Mesendoderm (in vitro differentiated cells): ENCODE results near the gene NTRK3.

Source experiments
- DNase-seq: peaks from one replicate; pipeline ENCODE4 v3.0.0; 2013
- H2AK5ac ChIP-seq: 2 replicates; pipeline ENCODE4 v1.6.1; 2013; ENCODE audit warnings: low read length, inconsistent platforms
- H2BK120ac ChIP-seq: 2 replicates; pipeline ENCODE4 v1.6.1; 2013; ENCODE audit warnings: low read depth, mild to moderate bottlenecking, low read length, moderate library complexity, mixed read lengths
- H2BK15ac ChIP-seq: replicated peaks from 2 replicates; pipeline ENCODE4 v1.6.1; 2013; ENCODE audit warnings: low read depth, mild to moderate bottlenecking, moderate library complexity
- H2BK5ac ChIP-seq: 2 replicates; pipeline ENCODE4 v1.6.1; 2013; ENCODE audit warnings: low read length, inconsistent platforms
- H3K18ac ChIP-seq: 2 replicates; pipeline ENCODE4 v1.6.1; 2013; ENCODE audit warnings: mild to moderate bottlenecking, low read length, mixed read lengths
- H3K23ac ChIP-seq: one replicate; pipeline ENCODE4 v1.6.1; 2013; ENCODE audit warnings: low read length
- H3K27ac ChIP-seq: 2 replicates; pipeline ENCODE4 v1.5.1; 2013; ENCODE audit warnings: low read depth, mild to moderate bottlenecking, inconsistent platforms, low read length, moderate library complexity
- H3K27me3 ChIP-seq: 2 replicates; pipeline ENCODE4 v1.6.1; 2013; ENCODE audit warnings: low read length, control low read depth, mild to moderate bottlenecking, inconsistent platforms; ENCODE audit not compliant: insufficient read depth, poor library complexity
- H3K36me3 ChIP-seq: 2 replicates; pipeline ENCODE4 v1.6.1; 2013; ENCODE audit warnings: low read length, inconsistent platforms; ENCODE audit not compliant: control insufficient read depth, insufficient read depth
- H3K4ac ChIP-seq: one replicate; pipeline ENCODE4 v1.6.1; 2013; ENCODE audit warnings: low read depth, mild to moderate bottlenecking, low read length, moderate library complexity
- H3K4me1 ChIP-seq: 2 replicates; pipeline ENCODE4 v1.6.1; 2013; ENCODE audit warnings: low read depth, low read length, inconsistent platforms; ENCODE audit not compliant: control insufficient read depth
- H3K4me2 ChIP-seq: 2 replicates; pipeline ENCODE4 v1.6.1; 2013; ENCODE audit warnings: low read length
- H3K4me3 ChIP-seq: 2 replicates; pipeline ENCODE4 v1.5.1; 2013; ENCODE audit warnings: mild to moderate bottlenecking, low read length
- H3K56ac ChIP-seq: one replicate; pipeline ENCODE4 v1.6.1; 2013; ENCODE audit warnings: low read length
- H3K79me1 ChIP-seq: 2 replicates; pipeline ENCODE4 v1.6.1; 2013; ENCODE audit warnings: low read length, inconsistent platforms
- H3K79me2 ChIP-seq: 2 replicates; pipeline ENCODE4 v1.6.1; 2013; ENCODE audit warnings: mild to moderate bottlenecking, low read length; ENCODE audit not compliant: control insufficient read depth, insufficient read depth
- H3K9ac ChIP-seq: 2 replicates; pipeline ENCODE4 v1.6.1; 2013; ENCODE audit warnings: low read length, inconsistent platforms
- H4K5ac ChIP-seq: one replicate; pipeline ENCODE4 v1.6.1; 2013; ENCODE audit warnings: low read length
- H4K8ac ChIP-seq: one replicate; pipeline ENCODE4 v1.6.1; 2013; ENCODE audit warnings: low read depth, mild to moderate bottlenecking, control low read depth, low read length, moderate library complexity
- WGBS: extraction: QIAGEN DNeasy Blood & Tissue Kit; methylation state at CpG from one replicate; pipeline ENCODE4 v1.1.7; 2013; ENCODE audit warnings: low lambda C conversion rate, missing lambda C conversion rate; ENCODE audit not compliant: insufficient coverage; ENCODE audit errors: extremely low coverage; 5-methylcytosine and 5-hydroxymethylcytosine counted together

NTRK3 gene

DNA sequence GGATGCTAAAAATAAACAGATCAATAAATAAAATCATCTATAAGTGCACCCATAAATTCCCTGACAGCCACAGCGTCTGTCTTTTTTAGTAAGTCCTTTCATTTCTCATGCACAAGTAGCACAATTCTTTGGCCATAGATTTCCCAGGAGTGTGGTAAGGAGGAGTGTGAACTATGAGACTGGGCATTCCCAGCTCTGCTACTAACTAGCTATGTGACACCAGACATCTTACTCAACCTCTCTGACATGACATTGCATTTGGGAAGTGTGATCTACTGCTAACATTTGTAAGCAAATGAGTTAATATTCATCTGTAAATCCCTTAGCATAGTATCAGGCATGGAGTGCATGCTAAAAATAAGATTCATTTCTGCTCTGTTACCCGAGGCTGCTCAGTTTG lies 301.7 kb downstream of the NTRK3 start:
- no peaks in the 10 kb centered on the region for H3K27me3 ChIP-seq
- no peak overlapping the region for H3K4me2 ChIP-seq
- H3K79me2 ChIP-seq = no peaks in the 10 kb centered on the region
- H3K23ac ChIP-seq = no peak overlapping the region
- H3K79me1 ChIP-seq = no peaks in the 10 kb centered on the region
- H2BK120ac ChIP-seq = no peak overlapping the region
- H3K9ac ChIP-seq = no peak overlapping the region
- H3K56ac ChIP-seq = no peak overlapping the region
- no peaks in the 10 kb centered on the region for H3K36me3 ChIP-seq
- H3K4me1 ChIP-seq = no peaks in the 10 kb centered on the region
- no peak overlapping the region for H4K5ac ChIP-seq
- no peak for DNase-seq
- no peak overlapping the region for H3K4ac ChIP-seq
- no peak overlapping the region for H2BK15ac ChIP-seq
- no peak overlapping the region for H4K8ac ChIP-seq
- no peak overlapping the region for H2BK5ac ChIP-seq
- H3K18ac ChIP-seq = no peak overlapping the region
- WGBS = no CpG with 5 or more reads among the region's 2 CpGs
- no peak overlapping the region for H2AK5ac ChIP-seq
- no peak overlapping the region for H3K4me3 ChIP-seq
- H3K27ac ChIP-seq = no peak overlapping the region

DNA sequence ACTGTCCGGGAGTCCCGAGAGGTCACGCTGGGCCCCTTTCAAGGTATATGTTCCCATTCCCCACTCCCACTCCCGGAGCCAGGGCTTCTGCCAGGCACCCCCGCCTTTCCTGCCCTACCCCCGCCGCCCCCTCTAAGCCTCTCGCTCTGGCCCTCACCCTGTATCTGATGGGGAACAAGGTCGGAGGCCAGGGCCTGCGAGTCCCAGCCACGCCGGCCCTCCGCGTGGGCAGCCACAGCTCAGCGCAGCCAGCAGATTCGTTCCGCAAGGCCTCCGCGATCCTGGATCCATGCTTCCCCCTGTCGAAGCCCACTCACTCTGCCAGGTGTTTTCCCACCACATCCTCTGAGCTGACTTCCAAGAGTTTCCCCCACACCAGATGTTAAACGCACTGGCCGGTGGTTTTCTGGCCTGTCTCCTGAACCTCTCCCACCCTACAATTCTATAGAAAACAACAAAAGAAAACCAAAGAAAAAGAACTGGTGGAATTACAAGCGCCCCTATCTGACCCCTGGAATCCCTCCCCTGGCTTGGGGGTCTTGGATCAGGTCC lies 303.7 kb downstream of the NTRK3 start:
- Histone ChIP-seq H3K9ac (no peak overlapping the region), H3K36me3 (no peaks in the 10 kb centered on the region), H2BK15ac (no peak overlapping the region), H2BK120ac (no peak overlapping the region), H3K79me1 (no peaks in the 10 kb centered on the region), H3K23ac (no peak overlapping the region), H3K56ac (no peak overlapping the region), H3K4me2 (no peak overlapping the region), H2AK5ac (no peak overlapping the region), H3K4me3 (no peak overlapping the region), H2BK5ac (no peak overlapping the region), H3K18ac (no peak overlapping the region), H4K5ac (no peak overlapping the region), H3K4ac (no peak overlapping the region), H3K4me1 (no peaks in the 10 kb centered on the region), H3K27me3 (no peaks in the 10 kb centered on the region), H3K27ac (no peak overlapping the region), H3K79me2 (no peaks in the 10 kb centered on the region), H4K8ac (no peak overlapping the region)
- WGBS = no CpG with 5 or more reads among the region's 23 CpGs
- no peak for DNase-seq

DNA sequence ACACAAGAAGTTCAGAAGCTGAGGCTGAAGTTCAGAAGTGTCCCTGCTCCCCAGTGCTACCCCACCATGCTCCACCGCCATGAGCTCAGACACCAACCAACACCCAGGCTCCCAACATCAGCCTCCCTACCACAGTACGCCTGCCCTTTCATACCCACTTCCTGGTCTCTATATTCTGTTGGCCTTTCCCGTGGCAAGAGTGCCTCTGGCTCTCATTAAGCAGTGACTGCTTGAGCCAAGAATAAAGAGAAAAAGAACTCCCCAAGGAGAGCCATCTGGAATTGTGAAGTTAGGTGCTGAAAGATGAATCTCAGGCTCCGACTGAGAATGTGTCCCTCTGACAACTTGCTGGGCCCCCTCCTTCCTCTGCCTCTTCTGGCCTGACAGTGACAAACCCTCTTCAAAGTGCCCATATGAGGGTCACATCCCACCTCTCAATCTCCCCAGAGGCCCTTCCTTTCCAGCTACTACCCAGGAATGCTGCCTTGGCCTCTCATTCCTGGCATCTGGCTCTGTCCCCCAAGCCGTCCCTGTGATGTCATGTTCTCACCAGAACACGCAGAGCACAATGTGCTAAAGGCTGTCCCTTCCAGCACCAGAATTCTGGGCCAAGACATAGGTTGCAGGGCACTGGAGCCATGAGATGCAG lies 306.8 kb downstream of the NTRK3 start:
- H3K36me3 ChIP-seq = no peaks in the 10 kb centered on the region
- H3K23ac ChIP-seq = no peak overlapping the region
- no peaks in the 10 kb centered on the region for H3K79me2 ChIP-seq
- no peak overlapping the region for H2BK120ac ChIP-seq
- no peak overlapping the region for H3K4me3 ChIP-seq
- H3K4me2 ChIP-seq = no peak overlapping the region
- no peak overlapping the region for H4K8ac ChIP-seq
- no peak overlapping the region for H2AK5ac ChIP-seq
- H3K4me1 ChIP-seq = no peaks in the 10 kb centered on the region
- H3K27me3 ChIP-seq = no peaks in the 10 kb centered on the region
- no peak overlapping the region for H4K5ac ChIP-seq
- no peak overlapping the region for H3K4ac ChIP-seq
- H3K79me1 ChIP-seq = no peaks in the 10 kb centered on the region
- H3K18ac ChIP-seq = no peak overlapping the region
- H2BK5ac ChIP-seq = no peak overlapping the region
- WGBS = no CpG with 5 or more reads among the region's 6 CpGs
- DNase-seq = no peak
- H2BK15ac ChIP-seq = no peak overlapping the region
- H3K56ac ChIP-seq = no peak overlapping the region
- no peak overlapping the region for H3K9ac ChIP-seq
- H3K27ac ChIP-seq = no peak overlapping the region

- H3K27me3 ChIP-seq = no peaks in the 10 kb centered on the region
Measured at GRCh38 chr15:87949151-87949574, 307.4 kb downstream of the NTRK3 start.

GRCh38 chr15:87947560-87947959 lies 309.0 kb downstream of the NTRK3 start:
- Histone ChIP-seq H3K36me3 (no peaks in the 10 kb centered on the region), H3K4me3 (no peak overlapping the region)
- WGBS = no CpG with 5 or more reads among the region's 3 CpGs

More at GRCh38 chr15:87949151-87949574, 307.4 kb downstream of the NTRK3 start:
- no peak for DNase-seq
- no peaks in the 10 kb centered on the region for H3K4me1 ChIP-seq
- no peak overlapping the region for H2AK5ac ChIP-seq
- H3K36me3 ChIP-seq = no peaks in the 10 kb centered on the region
- no peaks in the 10 kb centered on the region for H3K79me2 ChIP-seq
- no peak overlapping the region for H3K4ac ChIP-seq
- no peak overlapping the region for H4K8ac ChIP-seq
- no peak overlapping the region for H3K27ac ChIP-seq
- WGBS = no CpG with 5 or more reads among the region's 7 CpGs
- H2BK15ac ChIP-seq = no peak overlapping the region
- no peak overlapping the region for H3K4me2 ChIP-seq
- no peak overlapping the region for H3K56ac ChIP-seq
- no peak overlapping the region for H2BK120ac ChIP-seq
- H3K23ac ChIP-seq = no peak overlapping the region
- H2BK5ac ChIP-seq = no peak overlapping the region
- H3K18ac ChIP-seq = no peak overlapping the region
- no peak overlapping the region for H3K9ac ChIP-seq
- H4K5ac ChIP-seq = no peak overlapping the region
- no peaks in the 10 kb centered on the region for H3K79me1 ChIP-seq
- no peak overlapping the region for H3K4me3 ChIP-seq

GRCh38 chr15:87945246-87945645 lies 311.3 kb downstream of the NTRK3 start:
- Histone ChIP-seq H3K27me3 (no peaks in the 10 kb centered on the region), H2BK15ac (no peak overlapping the region)
- WGBS = no CpG with 5 or more reads among the region's 3 CpGs

More at GRCh38 chr15:87947560-87947959, 309.0 kb downstream of the NTRK3 start:
- no peak overlapping the region for H3K27ac ChIP-seq
- H3K23ac ChIP-seq = no peak overlapping the region
- H2AK5ac ChIP-seq = no peak overlapping the region
- H2BK120ac ChIP-seq = no peak overlapping the region
- no peaks in the 10 kb centered on the region for H3K4me1 ChIP-seq
- no peak overlapping the region for H3K18ac ChIP-seq
- H3K79me1 ChIP-seq = no peaks in the 10 kb centered on the region
- no peaks in the 10 kb centered on the region for H3K79me2 ChIP-seq
- no peak overlapping the region for H2BK5ac ChIP-seq
- H4K8ac ChIP-seq = no peak overlapping the region
- no peak for DNase-seq
- no peak overlapping the region for H3K56ac ChIP-seq
- no peak overlapping the region for H4K5ac ChIP-seq
- no peaks in the 10 kb centered on the region for H3K27me3 ChIP-seq
- H2BK15ac ChIP-seq = no peak overlapping the region
- H3K4ac ChIP-seq = no peak overlapping the region
- H3K9ac ChIP-seq = no peak overlapping the region
- no peak overlapping the region for H3K4me2 ChIP-seq

More at GRCh38 chr15:87945246-87945645, 311.3 kb downstream of the NTRK3 start:
- H3K4me2 ChIP-seq = no peak overlapping the region
- H2AK5ac ChIP-seq = no peak overlapping the region
- H3K9ac ChIP-seq = no peak overlapping the region
- no peak for DNase-seq
- no peaks in the 10 kb centered on the region for H3K79me2 ChIP-seq
- H3K79me1 ChIP-seq = no peaks in the 10 kb centered on the region
- H3K56ac ChIP-seq = no peak overlapping the region
- H3K36me3 ChIP-seq = no peaks in the 10 kb centered on the region
- H3K23ac ChIP-seq = no peak overlapping the region
- no peak overlapping the region for H4K5ac ChIP-seq
- H3K4me3 ChIP-seq = no peak overlapping the region
- no peak overlapping the region for H2BK120ac ChIP-seq
- no peak overlapping the region for H4K8ac ChIP-seq
- H2BK5ac ChIP-seq = no peak overlapping the region
- H3K18ac ChIP-seq = no peak overlapping the region
- no peak overlapping the region for H3K27ac ChIP-seq
- no peak overlapping the region for H3K4ac ChIP-seq
- no peaks in the 10 kb centered on the region for H3K4me1 ChIP-seq
